NCI-H2227 treated with DMSO at 0.1 percent for 48 hours (cell line): ENCODE data around the gene CCDC201.
"Not testable (repeated sequence)": the region's sequence is repeated elsewhere in the genome, so short reads cannot be mapped to it uniquely, and the experiment has no call there.

Source experiments
- DNase-seq: peaks from one replicate; lab custom pipeline; 2025; lab: John Stamatoyannopoulos, UW

CCDC201 gene

GRCh38 chr7:45874408-45875131 is 1.7 kb upstream of the CCDC201 start:
- no peak for DNase-seq

GRCh38 chr7:45873355-45873754 is 473 bp upstream of the CCDC201 start:
- DNase-seq = no peak

- DNase-seq = no peak
Measured at GRCh38 chr7:45872116-45873034, 507 bp downstream of the CCDC201 start.

GRCh38 chr7:45869426-45869825 is 3.5 kb downstream of the CCDC201 start:
- no peak for DNase-seq

- no peak for DNase-seq
Measured at GRCh38 chr7:45867471-45867870, 5.4 kb downstream of the CCDC201 start.

DNA sequence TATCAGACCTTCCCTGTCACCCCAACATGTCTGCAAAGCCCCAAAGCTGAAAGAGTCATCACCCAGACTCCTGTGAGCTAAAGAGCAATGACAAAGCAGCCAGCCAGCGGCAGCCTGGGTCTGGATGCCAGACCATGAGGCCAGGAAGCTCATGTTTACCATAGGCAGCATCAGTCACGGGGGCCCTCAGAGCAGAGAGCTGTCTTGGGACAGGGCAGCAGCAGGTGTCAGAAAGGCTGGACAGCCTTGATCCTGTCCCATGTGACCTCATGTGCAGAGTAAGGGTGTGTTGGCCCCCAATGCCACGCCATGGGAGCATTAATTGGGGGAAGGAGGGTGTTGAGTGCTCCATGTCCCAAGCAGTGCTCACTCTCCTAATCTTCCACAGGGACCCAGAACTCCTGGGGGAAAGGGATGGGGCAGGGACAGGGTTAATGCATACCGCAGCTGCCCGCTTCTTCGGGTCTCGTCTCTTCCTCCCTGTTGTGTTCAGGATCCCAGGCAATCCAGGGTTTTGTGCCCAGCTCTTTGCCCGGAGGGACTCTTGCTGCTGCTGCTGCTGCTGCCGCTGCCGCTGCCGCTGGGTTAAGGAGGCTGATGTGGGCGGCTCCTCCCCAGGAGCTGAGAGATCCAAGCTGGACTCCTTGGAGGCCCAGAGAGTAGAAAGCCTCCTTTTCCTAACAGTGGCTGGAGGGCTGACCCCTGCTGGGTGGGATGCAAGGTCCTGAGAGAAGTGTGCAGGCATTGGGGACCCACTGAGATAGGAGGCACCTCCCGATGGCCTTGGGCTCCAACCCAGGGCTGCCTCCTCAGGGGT is 7.1 kb downstream of the CCDC201 start:
- DNase-seq = no peak

GRCh38 chr7:45863715-45864114 is 9.2 kb downstream of the CCDC201 start:
- DNase-seq = no peak

DNA sequence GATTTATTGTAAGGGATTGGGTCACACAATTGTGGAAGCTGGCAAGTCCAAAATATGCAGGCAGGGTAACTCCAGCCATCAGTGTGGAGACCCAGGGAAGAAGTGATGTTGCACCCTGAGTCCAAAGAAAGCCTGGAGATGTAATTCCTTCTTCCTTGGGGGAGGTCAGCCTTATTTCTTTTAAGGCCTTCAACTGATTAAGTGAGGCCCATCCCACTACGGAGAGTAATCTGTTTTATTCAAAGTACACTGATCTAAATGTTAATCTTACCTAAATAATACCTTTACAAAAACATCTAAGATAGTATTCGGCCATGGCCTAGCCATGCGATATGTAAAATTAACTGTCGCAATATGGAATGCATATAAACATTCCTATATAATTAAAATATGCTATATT is 16.0 kb downstream of the CCDC201 start:
- DNase-seq = not testable (repeated sequence)

GRCh38 chr7:45855680-45856079 is 17.2 kb downstream of the CCDC201 start:
- DNase-seq = not testable (repeated sequence)

GRCh38 chr7:45853491-45853890 is 19.4 kb downstream of the CCDC201 start:
- not testable (repeated sequence) for DNase-seq

- not testable (repeated sequence) for DNase-seq
Measured at GRCh38 chr7:45852984-45853383, 19.9 kb downstream of the CCDC201 start.

DNA sequence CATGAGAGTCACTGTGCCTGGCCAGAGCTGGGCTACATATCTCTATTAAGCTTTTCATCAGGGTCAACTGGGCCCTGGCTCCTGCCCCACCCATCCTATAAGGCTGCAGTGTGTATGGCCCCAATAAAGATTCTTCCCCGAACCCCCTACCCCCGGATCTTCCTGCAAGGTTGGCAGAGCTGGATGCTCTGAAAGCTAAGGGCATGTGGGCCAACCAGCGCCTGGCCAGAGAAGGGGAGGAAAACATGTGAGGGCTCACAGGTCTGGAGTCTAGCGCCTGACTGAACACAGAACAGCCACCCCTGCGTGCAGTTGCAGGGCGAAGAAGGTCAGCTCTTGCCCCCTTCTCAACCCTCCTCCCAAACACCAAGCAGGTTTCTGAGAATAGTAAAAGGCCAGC is 24.1 kb downstream of the CCDC201 start:
- DNase-seq = not testable (repeated sequence)

DNA sequence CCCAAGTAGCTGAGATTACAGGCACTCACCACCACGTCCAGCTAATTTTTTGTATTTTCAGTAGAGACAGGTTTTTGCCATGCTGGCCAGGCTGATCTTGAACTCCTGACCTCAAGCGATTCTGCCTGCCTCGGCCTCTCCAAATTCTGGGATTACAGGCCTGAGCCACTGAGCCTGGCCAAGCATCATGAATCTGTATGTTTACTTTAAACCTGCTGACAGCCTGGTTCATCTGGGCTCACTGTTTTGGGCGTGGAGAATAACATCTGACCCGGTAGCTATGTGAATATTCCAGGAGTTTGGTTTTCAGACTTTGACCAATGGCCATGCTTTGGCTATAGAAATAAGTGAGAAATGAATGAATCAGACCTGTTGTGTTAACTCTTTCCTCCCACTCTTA is 26.3 kb downstream of the CCDC201 start:
- DNase-seq = not testable (repeated sequence)

GRCh38 chr7:45841926-45842717 is 30.8 kb downstream of the CCDC201 start:
- not testable (repeated sequence) for DNase-seq

DNA sequence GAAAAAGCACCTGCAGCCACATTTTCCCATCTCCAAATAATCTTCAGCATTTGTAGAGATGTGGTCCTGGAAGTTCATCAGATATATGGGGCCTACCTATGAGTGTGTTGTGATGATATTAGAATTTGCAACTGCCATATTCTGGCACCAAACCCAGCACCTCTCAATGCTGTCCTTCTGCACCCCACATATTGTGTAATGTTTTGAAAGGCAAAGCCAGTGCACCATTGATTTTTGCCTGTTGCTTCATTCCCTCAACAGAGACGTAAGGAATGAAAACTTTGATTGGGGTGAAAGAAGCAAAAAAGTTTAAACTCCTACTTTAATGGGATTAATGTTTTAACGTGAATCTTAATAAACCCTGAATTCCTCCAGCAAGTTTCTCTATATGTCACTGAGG is 34.0 kb downstream of the CCDC201 start:
- not testable (repeated sequence) for DNase-seq

- DNase-seq = not testable (repeated sequence)
Measured at GRCh38 chr7:45832433-45833177, 40.3 kb downstream of the CCDC201 start.

GRCh38 chr7:45829846-45830245 is 43.0 kb downstream of the CCDC201 start:
- DNase-seq = not testable (repeated sequence)

DNA sequence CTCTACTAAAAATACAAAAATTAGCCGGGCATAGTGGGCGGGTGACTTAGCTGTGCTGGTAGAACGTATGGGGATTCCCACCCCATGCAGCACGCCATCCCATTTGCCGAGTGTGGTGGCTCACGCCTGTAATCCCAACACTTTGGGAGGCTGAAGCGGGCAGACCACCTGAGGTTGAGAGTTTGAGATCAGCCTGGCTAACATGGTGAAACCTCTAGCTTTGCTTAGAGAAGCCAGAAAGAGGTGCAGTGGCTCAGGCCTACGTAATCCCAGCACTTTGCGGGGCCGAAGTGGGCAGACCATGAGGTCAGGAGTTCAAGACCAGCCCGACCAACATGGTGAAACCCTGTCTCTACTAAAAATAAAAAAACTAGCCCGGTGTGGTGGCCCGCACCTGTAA is 45.2 kb downstream of the CCDC201 start:
- not testable (repeated sequence) for DNase-seq

DNA sequence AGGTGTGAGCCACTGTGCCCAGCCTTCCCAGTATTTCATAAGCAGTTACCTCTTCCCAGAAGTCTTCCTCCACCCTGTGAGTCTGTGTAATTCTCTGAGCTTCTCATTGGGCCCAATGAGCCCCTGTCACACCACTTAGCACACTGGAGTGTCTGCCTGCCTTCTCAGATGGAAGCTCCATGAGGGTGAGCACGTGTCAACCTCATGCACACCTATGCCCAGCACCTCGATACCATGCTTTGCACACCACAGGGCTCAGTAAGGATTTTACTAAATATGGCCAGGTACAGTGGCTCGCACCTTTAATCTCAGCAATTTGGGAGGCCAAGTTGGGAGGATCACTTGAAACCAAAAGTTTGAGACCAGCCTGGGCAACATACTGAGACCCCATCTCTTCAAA is 46.3 kb downstream of the CCDC201 start:
- DNase-seq = not testable (repeated sequence)

DNA sequence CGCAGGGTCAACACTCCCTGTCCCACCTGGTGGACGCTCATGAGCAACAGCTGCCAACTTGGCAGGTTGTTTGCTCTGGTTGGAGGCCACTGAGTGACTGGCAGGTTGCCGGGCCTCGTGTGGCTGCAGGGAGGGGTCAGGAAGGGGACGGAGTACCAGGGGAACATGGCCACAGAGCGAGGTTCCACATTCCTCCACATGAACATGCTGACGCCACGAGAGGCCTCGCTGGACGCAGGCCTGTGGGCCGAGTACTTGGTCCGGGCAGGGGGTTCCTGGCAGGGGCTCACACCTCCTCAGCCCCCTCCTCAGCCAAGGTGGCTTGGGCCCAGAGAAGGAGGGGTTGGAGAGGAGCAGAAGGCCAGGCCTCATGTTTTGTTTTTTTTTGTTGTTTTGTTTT is 54.1 kb downstream of the CCDC201 start:
- not testable (repeated sequence) for DNase-seq

GRCh38 chr7:45817913-45818312 is 55.0 kb downstream of the CCDC201 start:
- DNase-seq = not testable (repeated sequence)
